ENCODE data around the gene STRN3. TPM values are rescaled to one million over a fixed set of nuclear protein-coding genes. Genes with fewer than 3 reads are reported as not detected.
A peak's percentile ranks its signal among the peaks of the same experiment; 100 is the strongest.

The STRN3 gene, protein sequence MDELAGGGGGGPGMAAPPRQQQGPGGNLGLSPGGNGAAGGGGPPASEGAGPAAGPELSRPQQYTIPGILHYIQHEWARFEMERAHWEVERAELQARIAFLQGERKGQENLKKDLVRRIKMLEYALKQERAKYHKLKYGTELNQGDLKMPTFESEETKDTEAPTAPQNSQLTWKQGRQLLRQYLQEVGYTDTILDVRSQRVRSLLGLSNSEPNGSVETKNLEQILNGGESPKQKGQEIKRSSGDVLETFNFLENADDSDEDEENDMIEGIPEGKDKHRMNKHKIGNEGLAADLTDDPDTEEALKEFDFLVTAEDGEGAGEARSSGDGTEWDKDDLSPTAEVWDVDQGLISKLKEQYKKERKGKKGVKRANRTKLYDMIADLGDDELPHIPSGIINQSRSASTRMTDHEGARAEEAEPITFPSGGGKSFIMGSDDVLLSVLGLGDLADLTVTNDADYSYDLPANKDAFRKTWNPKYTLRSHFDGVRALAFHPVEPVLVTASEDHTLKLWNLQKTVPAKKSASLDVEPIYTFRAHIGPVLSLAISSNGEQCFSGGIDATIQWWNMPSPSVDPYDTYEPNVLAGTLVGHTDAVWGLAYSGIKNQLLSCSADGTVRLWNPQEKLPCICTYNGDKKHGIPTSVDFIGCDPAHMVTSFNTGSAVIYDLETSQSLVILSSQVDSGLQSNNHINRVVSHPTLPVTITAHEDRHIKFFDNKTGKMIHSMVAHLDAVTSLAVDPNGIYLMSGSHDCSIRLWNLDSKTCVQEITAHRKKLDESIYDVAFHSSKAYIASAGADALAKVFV
- 10 to 100 TPM; 68.4 to 99.6 (median 77.2) TPM for total RNA-seq

DNA sequence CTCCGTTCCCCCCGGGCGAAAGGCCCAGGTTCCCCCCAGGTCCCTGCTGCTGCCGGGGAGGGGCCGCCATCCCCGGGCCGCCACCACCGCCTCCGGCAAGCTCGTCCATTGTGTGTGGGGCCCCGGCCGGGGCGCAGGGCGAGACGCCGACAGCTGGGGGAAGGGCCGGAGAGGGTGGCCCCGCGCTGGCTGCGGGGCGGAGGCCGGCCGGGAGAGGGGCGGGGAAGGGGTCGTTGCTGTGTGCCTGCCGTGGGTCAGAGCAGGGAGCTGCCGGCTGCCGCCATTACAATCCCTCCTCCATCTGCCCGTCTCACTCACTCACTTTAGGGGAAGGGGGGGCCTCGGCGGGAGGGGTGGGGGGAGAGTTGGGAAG lies at the start of gene STRN3:
Gene STRN3 (minus strand): TSS at position 303 of the 373 bp plus-strand sequence. CDS start 194 bp downstream, at position 109.
- H3K4me3 ChIP-seq = peak within 1 kb of the TSS; percentile 94 to 98
- no peaks in the 10 kb centered on the region for H3K27me3 ChIP-seq
- no peak for ATAC-seq
- no CpG with 5 or more reads among the region's 31 CpGs for WGBS, 2 donors (ENCODE audit: low coverage in 1 of 2)
- H3K27ac ChIP-seq = peak within 1 kb of the TSS; percentile 98 to 100 (median 100)
- peaks cover 0 to 53% (median 0%) of the 10 kb centered on the region in 3 donors for H3K4me1 ChIP-seq
- no peaks in the 10 kb centered on the region for H3K36me3 ChIP-seq
- no peaks in the 10 kb centered on the region for H3K9me3 ChIP-seq
- TF ChIP-seq EP300 (IDR thresholded peaks at IDR 0.05) = no peak
- TF ChIP-seq POLR2A (IDR thresholded peaks at IDR 0.05) = no peak
- no peak for TF ChIP-seq POLR2AphosphoS5 (IDR thresholded peaks at IDR 0.05)
- TF ChIP-seq, protein P1, sequence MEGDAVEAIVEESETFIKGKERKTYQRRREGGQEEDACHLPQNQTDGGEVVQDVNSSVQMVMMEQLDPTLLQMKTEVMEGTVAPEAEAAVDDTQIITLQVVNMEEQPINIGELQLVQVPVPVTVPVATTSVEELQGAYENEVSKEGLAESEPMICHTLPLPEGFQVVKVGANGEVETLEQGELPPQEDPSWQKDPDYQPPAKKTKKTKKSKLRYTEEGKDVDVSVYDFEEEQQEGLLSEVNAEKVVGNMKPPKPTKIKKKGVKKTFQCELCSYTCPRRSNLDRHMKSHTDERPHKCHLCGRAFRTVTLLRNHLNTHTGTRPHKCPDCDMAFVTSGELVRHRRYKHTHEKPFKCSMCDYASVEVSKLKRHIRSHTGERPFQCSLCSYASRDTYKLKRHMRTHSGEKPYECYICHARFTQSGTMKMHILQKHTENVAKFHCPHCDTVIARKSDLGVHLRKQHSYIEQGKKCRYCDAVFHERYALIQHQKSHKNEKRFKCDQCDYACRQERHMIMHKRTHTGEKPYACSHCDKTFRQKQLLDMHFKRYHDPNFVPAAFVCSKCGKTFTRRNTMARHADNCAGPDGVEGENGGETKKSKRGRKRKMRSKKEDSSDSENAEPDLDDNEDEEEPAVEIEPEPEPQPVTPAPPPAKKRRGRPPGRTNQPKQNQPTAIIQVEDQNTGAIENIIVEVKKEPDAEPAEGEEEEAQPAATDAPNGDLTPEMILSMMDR (IDR thresholded peaks at IDR 0.05) = no peak

DNA sequence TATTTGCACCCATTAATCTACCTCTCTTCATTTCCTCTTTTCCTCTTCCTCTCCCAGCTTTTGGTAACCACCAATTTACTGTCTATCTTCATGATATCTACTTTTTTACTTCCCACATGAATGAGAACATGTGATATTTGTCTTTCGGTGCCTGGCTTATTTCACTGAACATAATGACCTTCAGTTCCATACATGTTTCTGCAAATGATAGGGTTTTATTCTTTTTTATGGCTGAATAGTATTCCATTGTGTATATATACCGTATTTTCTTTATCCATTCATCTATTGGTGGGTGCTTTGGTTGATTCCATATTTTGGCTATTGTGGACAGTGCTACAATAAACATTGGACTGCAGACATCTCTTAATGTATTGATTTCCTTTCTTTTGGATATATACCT lies 49.0 kb upstream of the STRN3 start:
- peaks cover 0 to 33% of the 10 kb centered on the region in 2 donors for H3K36me3 ChIP-seq
- H3K4me1 ChIP-seq = peaks cover 0 to 22% (median 0%) of the 10 kb centered on the region in 3 donors
- H3K4me3 ChIP-seq = no peak overlapping the region
- H3K27ac ChIP-seq = no peak overlapping the region
- H3K9me3 ChIP-seq = no peaks in the 10 kb centered on the region
- TF ChIP-seq POLR2A (IDR thresholded peaks at IDR 0.05) (no peak), EP300 (IDR thresholded peaks at IDR 0.05) (no peak), POLR2AphosphoS5 (IDR thresholded peaks at IDR 0.05) (no peak)
- TF ChIP-seq, protein P1 (IDR thresholded peaks at IDR 0.05) = no peak
- H3K27me3 ChIP-seq = no peaks in the 10 kb centered on the region
- ATAC-seq = no peak
- WGBS, 2 donors (ENCODE audit: low coverage in 1 of 2) = 94 to 96% methylated on average over 2 of the region's 2 CpGs

DNA sequence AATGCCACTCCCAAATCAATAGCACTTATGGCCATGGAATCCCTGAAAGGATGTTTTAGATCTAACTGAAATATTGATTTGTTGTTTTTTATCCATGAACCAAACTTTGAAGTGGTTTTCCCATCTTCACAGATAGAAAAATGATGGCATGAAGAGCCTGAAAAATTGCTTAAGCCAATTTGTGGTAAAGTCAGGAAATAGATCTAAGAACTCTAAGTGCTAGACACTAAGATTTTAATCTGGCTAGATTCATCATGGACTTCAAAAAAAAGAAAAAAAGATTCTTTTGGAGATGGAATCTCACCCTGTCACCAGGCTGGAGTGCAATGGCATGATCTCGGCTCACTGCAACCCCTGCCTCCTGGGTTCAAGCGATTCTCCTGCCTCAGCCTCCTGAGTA lies 45.0 kb upstream of the STRN3 start:
- Histone ChIP-seq H3K27me3 (no peaks in the 10 kb centered on the region), H3K9me3 (no peaks in the 10 kb centered on the region)
- ATAC-seq = no peak

DNA sequence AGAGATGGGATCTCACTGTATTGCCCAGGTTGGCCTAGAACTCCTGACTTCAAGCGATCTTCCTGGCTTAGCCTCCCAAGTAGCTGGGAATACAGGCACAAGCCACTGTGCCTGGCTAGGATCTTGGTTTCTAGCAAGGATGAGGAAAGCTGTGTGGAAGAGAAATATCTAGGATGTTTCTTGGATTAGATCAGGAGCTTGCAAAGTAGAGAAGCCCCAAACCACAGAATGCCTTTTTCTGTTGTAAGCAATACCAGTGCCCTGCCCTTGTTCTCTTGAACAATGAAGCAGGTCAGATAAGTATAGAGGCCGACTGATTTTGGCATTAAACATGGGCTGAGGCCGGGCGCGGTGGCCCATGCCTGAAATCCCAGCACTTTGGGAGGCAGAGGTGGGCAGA lies 44.3 kb upstream of the STRN3 start:
- peaks cover 0 to 41% of the 10 kb centered on the region in 2 donors for H3K36me3 ChIP-seq
- WGBS, 2 donors (ENCODE audit: low coverage in 1 of 2) = 86% methylated on average over 1 of the region's 5 CpGs; no CpG with 5 or more reads in 1 of the 2 donors
- no peak overlapping the region for H3K27ac ChIP-seq
- H3K4me1 ChIP-seq = peaks cover 0 to 12% (median 0%) of the 10 kb centered on the region in 3 donors
- H3K27me3 ChIP-seq = no peaks in the 10 kb centered on the region
- TF ChIP-seq EP300 (IDR thresholded peaks at IDR 0.05) (no peak), POLR2AphosphoS5 (IDR thresholded peaks at IDR 0.05) (no peak), POLR2A (IDR thresholded peaks at IDR 0.05) (no peak)
- TF ChIP-seq, protein P1 (IDR thresholded peaks at IDR 0.05) = no peak
- H3K9me3 ChIP-seq = no peaks in the 10 kb centered on the region
- H3K4me3 ChIP-seq = no peak overlapping the region
- no peak for ATAC-seq

More for the DNA sequence above, 45.0 kb upstream of the STRN3 start:
- Histone ChIP-seq H3K36me3 (peaks cover 0 to 41% of the 10 kb centered on the region in 2 donors), H3K4me3 (no peak overlapping the region), H3K27ac (no peak overlapping the region), H3K4me1 (peaks cover 0 to 12% (median 0%) of the 10 kb centered on the region in 3 donors)
- no peak for TF ChIP-seq POLR2A (IDR thresholded peaks at IDR 0.05)
- TF ChIP-seq, protein P1 (IDR thresholded peaks at IDR 0.05) = no peak
- TF ChIP-seq POLR2AphosphoS5 (IDR thresholded peaks at IDR 0.05) = no peak
- no peak for TF ChIP-seq EP300 (IDR thresholded peaks at IDR 0.05)
- 83 to 100% methylated on average over 1 of the region's 2 CpGs for WGBS, 2 donors (ENCODE audit: low coverage in 1 of 2)

Data from gastroesophageal sphincter (tissue), 4 donors.